HL-60/S4 treated with phorbol 12-myristate 13-acetate at 8.2 ng/mL for 4 days and 3 days (cell line): ENCODE measurements around the gene DDR2.

ENCODE experiments used
- in situ Hi-C: fragments of 300-500 bp; cut with MboI; formaldehyde crosslinking; loops from 2 replicates; pipeline ENCODE4 v1.15.0; 2022; ENCODE audit warnings: low sequenced_read_pairs

The DDR2 gene

DNA sequence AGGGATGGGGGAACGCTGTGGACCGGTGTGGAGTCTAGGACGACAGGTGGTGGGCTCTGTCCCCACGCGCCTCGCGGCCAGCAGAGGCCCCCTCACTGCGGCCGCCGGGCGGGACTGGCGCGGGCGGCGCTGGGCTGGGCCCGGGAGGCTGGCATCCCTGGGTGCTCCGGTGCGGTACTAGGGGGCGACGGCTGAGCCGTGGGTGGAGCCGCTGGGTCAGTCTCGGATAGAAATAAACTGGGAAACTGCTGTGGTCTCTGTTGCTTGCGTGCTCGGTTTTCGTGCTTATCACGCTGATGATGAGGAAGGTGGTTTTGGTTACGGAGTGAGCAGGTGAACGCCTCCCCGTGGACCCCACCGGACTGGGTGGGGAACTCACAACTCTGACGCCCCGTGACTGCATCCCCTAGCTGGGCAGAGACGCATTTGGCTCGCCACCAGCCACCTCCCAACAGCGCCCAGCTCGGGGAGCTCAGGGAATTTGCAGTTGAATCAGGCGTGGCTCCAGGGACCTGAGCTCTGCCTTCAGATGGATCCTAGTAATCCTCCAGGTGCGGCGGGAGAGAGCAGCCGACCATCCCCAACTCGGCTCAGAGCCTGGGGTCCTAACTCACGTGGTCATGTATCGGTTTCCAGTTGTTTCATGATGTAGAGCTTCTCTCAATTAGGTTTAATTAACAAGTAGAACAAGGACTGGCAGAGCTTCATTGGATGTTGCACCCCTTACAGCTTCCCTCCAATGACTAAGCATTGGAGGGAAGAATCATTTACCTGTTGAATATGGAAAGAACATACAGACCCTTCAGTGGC, 190.3 kb downstream of the DDR2 start:
- in situ Hi-C loops, result no loop called here

- in situ Hi-C loops, result no loop called here
Observed at GRCh38 chr1:162823231-162823630, 191.0 kb downstream of the DDR2 start.

- in situ Hi-C loops, result no loop called here
Observed at GRCh38 chr1:162823771-162824525, 191.7 kb downstream of the DDR2 start.

- in situ Hi-C loops, result no loop called here
Observed at GRCh38 chr1:162829268-162829667, 197.0 kb downstream of the DDR2 start.

DNA sequence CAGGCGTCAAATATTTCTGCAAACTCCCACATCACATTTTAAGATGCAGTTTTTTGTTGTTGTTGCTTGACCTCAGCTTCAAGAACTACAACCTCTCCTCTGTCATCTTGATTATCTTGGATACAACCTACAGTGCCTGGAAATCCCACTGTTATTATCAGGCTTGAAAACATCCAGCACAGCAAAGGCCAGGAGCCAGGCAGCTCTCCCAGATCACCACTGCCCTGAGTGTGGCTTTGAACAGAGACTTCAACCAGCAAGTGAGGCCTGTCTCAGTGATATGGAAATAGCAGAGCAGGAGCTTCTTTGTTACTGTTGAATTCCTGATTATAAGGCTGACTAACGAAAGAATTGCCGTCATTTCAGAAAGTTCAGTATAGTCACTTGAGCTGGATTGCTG, 200.2 kb downstream of the DDR2 start:
- in situ Hi-C loops, result no loop called here

DNA sequence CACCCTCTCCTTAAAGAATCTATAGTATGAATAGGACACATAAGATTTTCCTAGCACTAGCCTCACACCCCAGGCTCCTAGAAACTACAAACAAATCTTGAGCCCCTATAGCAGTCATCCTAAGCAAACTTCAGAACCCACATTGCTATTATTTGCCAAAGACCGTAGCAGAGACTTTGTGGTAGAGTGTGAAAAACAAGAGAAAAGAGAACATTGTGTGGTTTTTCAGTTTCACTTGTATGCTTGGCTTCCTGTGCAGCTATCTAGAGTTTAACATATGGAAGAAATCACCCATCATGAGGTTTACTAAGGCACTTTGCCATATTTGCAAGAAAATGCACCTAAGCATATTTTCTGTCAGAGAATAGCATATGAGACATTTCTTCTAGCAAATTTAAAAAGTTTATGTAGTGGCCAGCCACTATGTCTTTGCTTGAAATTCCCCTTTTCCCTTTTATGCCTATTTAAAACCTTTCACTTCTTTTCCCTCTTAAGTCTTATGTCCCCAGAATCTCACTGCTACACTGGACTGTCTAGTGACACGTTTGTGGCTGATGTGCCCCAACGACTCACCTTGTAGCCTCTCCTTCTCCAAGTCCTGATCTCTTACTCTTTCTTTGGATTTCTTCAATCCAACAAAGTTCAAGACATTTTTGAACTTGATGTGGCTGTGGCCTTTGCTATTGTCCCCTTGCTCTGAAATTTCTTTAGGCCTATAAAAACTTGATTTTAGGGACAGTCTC, 203.1 kb downstream of the DDR2 start:
- in situ Hi-C loops, result no loop called here
